Stimulated activated CD4-positive, alpha-beta T cell treated with anti-CD3 and anti-CD28 coated beads, Interleukin-4, amount 100 ng/mL, for 1 hour (primary cell): ENCODE data around the gene SMARCA4.
A peak's percentile ranks its signal among the peaks of the same experiment; 100 is the strongest.
"Not testable (repeated sequence)": the region's sequence is repeated elsewhere in the genome, so short reads cannot be mapped to it uniquely, and the experiment has no call there.

ENCODE experiments used
- DNase-seq: peaks from one replicate; pipeline ENCODE4 v3.0.0-alpha.2; 2020

Gene SMARCA4

GRCh38 chr19:11078893-11079292 is 118.1 kb downstream of the SMARCA4 start:
- DNase-seq, result no peak

GRCh38 chr19:11079999-11080398 is 119.2 kb downstream of the SMARCA4 start:
- no peak for DNase-seq

- no peak for DNase-seq
Observed at GRCh38 chr19:11087870-11088505, 127.2 kb downstream of the SMARCA4 start.

- DNase-seq, result no peak
Observed at GRCh38 chr19:11088506-11089253, 127.8 kb downstream of the SMARCA4 start.

DNA sequence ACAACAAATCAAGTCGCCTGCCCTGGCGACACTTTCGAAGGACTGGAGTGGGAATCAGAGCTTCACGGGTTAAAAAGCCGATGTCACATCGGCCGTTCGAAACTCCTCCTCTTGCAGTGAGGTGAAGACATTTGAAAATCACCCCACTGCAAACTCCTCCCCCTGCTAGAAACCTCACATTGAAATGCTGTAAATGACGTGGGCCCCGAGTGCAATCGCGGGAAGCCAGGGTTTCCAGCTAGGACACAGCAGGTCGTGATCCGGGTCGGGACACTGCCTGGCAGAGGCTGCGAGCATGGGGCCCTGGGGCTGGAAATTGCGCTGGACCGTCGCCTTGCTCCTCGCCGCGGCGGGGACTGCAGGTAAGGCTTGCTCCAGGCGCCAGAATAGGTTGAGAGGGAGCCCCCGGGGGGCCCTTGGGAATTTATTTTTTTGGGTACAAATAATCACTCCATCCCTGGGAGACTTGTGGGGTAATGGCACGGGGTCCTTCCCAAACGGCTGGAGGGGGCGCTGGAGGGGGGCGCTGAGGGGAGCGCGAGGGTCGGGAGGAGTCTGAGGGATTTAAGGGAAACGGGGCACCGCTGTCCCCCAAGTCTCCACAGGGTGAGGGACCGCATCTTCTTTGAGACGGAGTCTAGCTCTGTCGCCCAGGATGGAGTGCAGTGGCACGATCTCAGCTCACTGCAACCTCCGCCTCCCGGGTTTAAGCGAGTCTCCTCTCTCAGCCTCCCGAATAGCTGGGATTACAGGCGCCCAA is 128.6 kb downstream of the SMARCA4 start, which contains the start of gene LDLR:
Gene LDLR (plus strand): TSS at position 210 of the 760 bp plus-strand sequence. CDS start 86 bp downstream, at position 296.
- DNase-seq, result peak; percentile 67

GRCh38 chr19:11090014-11090263 is 129.1 kb downstream of the SMARCA4 start:
- not testable (repeated sequence) for DNase-seq

GRCh38 chr19:11090264-11090996 is 129.6 kb downstream of the SMARCA4 start:
- DNase-seq, result peak; percentile 97

DNA sequence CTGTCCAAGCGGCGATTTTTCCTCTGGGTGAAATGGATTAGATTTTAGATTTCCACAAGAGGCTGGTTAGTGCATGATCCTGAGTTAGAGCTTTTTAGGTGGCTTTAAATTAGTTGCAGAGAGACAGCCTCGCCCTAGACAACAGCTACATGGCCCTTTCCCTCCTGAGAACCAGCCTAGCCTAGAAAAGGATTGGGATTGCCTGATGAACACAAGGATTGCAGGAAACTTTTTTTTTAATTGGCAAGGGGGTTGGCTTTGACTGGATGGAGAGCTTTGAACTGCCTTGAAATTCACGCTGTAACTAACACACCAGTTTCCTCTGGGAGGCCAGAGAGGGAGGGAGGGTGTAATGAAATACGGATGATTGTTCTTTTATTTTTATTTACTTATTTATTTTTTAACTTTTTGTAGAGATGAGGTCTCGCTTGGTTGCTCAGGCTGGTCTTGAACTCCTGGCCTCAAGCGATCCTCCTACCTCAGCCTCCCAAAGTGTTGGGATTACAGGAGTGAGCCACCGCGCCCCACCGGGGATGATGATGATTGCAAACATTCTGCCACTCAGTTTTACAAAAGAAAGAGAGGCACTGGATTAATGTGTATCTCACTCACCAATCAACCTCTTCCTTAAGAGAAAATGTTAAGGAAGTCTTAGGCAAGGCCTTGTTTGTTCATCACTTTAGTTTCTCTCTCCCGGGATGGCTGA is 130.3 kb downstream of the SMARCA4 start:
- no peak for DNase-seq

- peak; percentile 38 for DNase-seq
Observed at GRCh38 chr19:11091703-11092153, 130.9 kb downstream of the SMARCA4 start.

DNA sequence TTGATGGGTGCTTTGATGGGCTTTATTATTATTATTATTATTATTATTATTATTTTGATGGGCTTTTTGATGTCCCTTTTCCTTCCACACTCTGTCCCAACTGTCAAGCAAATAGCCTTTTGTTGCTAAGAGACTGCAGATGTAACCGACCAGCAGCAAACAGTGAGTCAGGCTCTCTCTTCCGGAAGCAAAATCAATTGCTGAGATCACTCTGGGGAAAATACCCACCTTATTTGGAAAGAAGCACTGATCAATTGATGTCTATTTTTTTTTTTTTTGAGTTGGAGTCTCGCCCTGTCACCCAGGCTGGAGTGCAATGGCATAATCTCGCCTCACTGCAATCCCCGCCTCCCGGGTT is 131.3 kb downstream of the SMARCA4 start:
- DNase-seq, result no peak

DNA sequence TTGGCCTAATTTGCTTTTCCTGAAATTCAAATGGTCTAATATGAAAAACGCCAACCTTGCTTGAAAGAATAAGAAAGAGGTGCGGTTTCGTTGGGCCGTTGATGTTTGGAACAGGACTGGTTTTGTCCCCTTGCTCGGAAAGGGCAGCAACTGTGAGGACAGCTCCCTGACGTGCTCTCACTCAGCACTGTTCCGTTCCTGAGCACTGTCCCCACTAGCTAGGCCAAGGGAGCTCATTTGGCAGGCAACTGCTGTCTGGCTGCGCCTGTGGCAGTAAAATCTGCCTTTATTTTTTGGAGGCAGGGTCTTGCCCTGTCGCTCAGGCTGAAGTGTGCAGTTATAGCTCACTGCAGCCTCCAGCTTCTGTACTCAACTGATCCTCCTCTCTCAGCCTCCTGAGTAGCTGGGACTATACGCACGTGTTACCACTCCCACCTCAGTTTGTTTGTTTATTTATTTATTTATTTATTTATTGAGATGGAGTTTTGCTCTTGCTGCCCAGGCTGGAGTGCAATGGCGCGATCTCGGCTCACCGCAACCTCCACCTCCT is 132.9 kb downstream of the SMARCA4 start:
- no peak for DNase-seq

- no peak for DNase-seq
Observed at GRCh38 chr19:11094520-11094894, 133.7 kb downstream of the SMARCA4 start.

- peak; percentile 46 for DNase-seq
Observed at GRCh38 chr19:11096210-11096841, 135.5 kb downstream of the SMARCA4 start.

- DNase-seq, result not testable (repeated sequence)
Observed at GRCh38 chr19:11097367-11097766, 136.5 kb downstream of the SMARCA4 start.

DNA sequence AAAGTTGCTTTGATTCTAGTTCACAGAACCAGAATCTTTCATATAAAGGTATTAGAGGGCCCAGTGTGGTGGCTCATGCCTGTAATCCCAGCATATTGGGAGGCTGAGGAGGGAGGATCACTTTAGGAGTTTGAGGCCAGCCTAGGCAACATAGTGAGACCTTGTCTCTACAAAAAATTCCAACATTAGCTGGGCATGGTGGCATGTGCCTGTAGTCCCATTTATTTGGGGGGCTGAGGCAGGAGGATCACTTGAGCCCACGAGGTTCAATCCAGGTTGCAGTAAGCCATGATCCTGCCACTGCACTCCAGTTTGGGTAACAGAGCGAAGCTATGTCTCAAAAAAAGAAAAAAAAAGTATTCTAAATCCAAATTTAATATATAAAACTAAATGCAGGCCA is 137.5 kb downstream of the SMARCA4 start:
- DNase-seq, result no peak

- no peak for DNase-seq
Observed at GRCh38 chr19:11098861-11099260, 138.0 kb downstream of the SMARCA4 start.

GRCh38 chr19:11100049-11100448 is 139.2 kb downstream of the SMARCA4 start:
- DNase-seq, result no peak

GRCh38 chr19:11101057-11101456 is 140.2 kb downstream of the SMARCA4 start:
- DNase-seq, result no peak

DNA sequence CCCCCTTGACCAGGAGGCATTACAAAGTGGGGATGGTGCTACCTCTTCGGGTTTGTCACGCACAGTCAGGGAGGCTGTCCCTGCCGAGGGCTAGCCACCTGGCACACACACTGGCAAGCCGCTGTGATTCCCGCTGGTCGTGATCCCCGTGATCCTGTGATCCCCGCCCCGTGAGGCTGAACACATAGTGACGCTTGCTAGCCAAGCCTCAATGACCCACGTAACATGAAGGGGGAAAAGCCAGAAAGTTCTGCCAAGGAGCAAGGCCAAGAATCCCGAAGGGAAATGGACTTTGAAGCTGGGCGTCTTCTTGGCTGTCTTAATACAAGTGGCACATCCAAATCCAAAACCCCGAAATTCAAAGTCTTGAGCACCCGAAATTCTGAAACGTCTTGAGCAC is 142.1 kb downstream of the SMARCA4 start:
- DNase-seq, result no peak

- DNase-seq, result not testable (repeated sequence)
Observed at GRCh38 chr19:11103667-11104066, 142.8 kb downstream of the SMARCA4 start.

DNA sequence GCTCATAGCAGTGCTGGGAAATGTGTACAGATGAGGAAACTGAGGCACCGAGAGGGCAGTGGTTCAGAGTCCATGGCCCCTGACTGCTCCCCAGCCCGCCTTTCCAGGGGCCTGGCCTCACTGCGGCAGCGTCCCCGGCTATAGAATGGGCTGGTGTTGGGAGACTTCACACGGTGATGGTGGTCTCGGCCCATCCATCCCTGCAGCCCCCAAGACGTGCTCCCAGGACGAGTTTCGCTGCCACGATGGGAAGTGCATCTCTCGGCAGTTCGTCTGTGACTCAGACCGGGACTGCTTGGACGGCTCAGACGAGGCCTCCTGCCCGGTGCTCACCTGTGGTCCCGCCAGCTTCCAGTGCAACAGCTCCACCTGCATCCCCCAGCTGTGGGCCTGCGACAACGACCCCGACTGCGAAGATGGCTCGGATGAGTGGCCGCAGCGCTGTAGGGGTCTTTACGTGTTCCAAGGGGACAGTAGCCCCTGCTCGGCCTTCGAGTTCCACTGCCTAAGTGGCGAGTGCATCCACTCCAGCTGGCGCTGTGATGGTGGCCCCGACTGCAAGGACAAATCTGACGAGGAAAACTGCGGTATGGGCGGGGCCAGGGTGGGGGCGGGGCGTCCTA is 144.3 kb downstream of the SMARCA4 start:
- no peak for DNase-seq
